A673 (cell line): ENCODE results near the gene RPGRIP1. TPM values are rescaled to one million over a fixed set of nuclear protein-coding genes. Genes with fewer than 3 reads are reported as not detected.

Experiments
- BruUV-seq: library from RNA; stranded (reverse); fragments of 400-500 nt; replicated peaks from 2 replicates; lab custom pipeline; 2021; lab: Mats Ljungman, UMichigan
- CTCF ChIA-PET: fragments of 300-600 bp; sonication (Branson Sonifier 250); formaldehyde crosslinking; loops from one replicate; lab custom pipeline; 2022; ENCODE audit warnings: antibody characterized with exemption; lab: Charles Lee
- POLR2A ChIA-PET: fragments of 300-600 bp; sonication (Branson Sonifier 250); formaldehyde crosslinking; loops from one replicate; lab custom pipeline; 2022; ENCODE audit warnings: antibody characterized with exemption; ENCODE audit not compliant: low non-redundant PET; lab: Charles Lee
- DNase-seq: peaks from one replicate; pipeline ENCODE4 v3.0.0-alpha.2; 2015; ENCODE audit warnings: low spot score
- H3K27ac ChIP-seq: fragments of 200-600 bp; sonication (generic); 2 replicates; pipeline ENCODE4 v1.5.1; 2016; ENCODE audit warnings: mixed run types, low read depth, mild to moderate bottlenecking, mixed read lengths, antibody characterized with exemption, low read length; ENCODE audit not compliant: poor library complexity, severe bottlenecking
- H3K27me3 ChIP-seq: fragments of 200-600 bp; sonication (generic); replicated peaks from 2 replicates; pipeline ENCODE4 v1.6.1; 2017; ENCODE audit warnings: mixed run types, low read depth, mild to moderate bottlenecking, mixed read lengths, antibody characterized with exemption, low read length; ENCODE audit not compliant: insufficient read depth, poor library complexity
- H3K36me3 ChIP-seq: fragments of 200-600 bp; sonication (generic); 2 replicates; pipeline ENCODE4 v1.6.1; 2016; ENCODE audit warnings: mixed run types, mild to moderate bottlenecking, mixed read lengths, antibody characterized with exemption, low read length; ENCODE audit not compliant: insufficient read depth, poor library complexity, severe bottlenecking
- H3K4me1 ChIP-seq: fragments of 200-600 bp; sonication (generic); 2 replicates; pipeline ENCODE4 v1.6.1; 2017; ENCODE audit warnings: mixed run types, mild to moderate bottlenecking, mixed read lengths, antibody characterized with exemption, low read length; ENCODE audit not compliant: insufficient read depth, poor library complexity, severe bottlenecking
- H3K4me3 ChIP-seq: fragments of 200-600 bp; sonication (generic); 2 replicates; pipeline ENCODE4 v1.5.1; 2016; ENCODE audit warnings: low read depth, mixed run types, mild to moderate bottlenecking, mixed read lengths, low read length; ENCODE audit not compliant: poor library complexity, severe bottlenecking
- H3K9me3 ChIP-seq: fragments of 200-600 bp; sonication (generic); 2 replicates; pipeline ENCODE4 v1.6.1; 2016; ENCODE audit warnings: mixed run types, low read depth, mild to moderate bottlenecking, mixed read lengths, antibody characterized with exemption, low read length; ENCODE audit not compliant: poor library complexity, severe bottlenecking
- EZH2 ChIP-seq: fragments of 200-600 bp; sonication (generic); IDR thresholded peaks from 2 replicates; pipeline ENCODE4 v1.6.1; 2017; ENCODE audit warnings: borderline replicate concordance, low read depth, mild to moderate bottlenecking, mixed read lengths, antibody characterized with exemption, low read length; ENCODE audit not compliant: poor library complexity, severe bottlenecking
- intact Hi-C: fragments of 100-400 bp; cut with micrococcal nuclease; formaldehyde crosslinking; loops from one replicate; pipeline ENCODE4 v1.10.0; 2022; ENCODE audit not compliant: unreplicated experiment
- total RNA-seq: library from RNA; stranded (reverse); gene quantifications from 2 replicates; pipeline ENCODE4 v1.2.3, GENCODE V29; 2021
- TF ChIP-seq, protein P1 (sequence below): fragments of 300-800, 200-600 bp; sonication (generic); conservative IDR thresholded peaks from 2 replicates; pipeline ENCODE4 v1.5.1; 2017; ENCODE audit warnings: low read depth, mild to moderate bottlenecking, antibody characterized with exemption, low read length, moderate library complexity, mixed read lengths

Gene RPGRIP1
- total RNA-seq, 1 experiment from 2014 or later = 0.86 TPM

DNA sequence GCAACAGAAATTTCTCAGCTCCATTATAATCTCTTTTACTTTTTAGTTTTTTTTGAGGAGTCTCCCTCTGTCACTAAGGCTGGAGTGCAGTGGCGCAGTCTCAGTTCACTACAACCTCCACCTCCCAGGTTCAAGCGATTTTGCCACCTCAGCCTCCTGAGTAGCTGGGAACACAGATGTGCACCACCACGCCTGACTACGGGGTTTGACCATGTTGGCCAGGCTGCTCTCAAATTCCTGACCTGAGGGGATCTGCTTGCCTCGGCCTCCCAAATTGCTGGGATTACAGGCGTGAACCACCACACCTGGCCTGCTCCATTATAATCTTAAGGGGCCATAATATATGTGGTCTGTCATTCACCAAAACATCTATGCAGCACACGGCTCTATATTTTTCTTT lies 34.1 kb upstream of the RPGRIP1 start:
- peaks cover 77% of the 10 kb centered on the region for H3K36me3 ChIP-seq
- no peak overlapping the region for H3K4me3 ChIP-seq
- H3K27me3 ChIP-seq = no peaks in the 10 kb centered on the region
- no peak overlapping the region for H3K27ac ChIP-seq
- BruUV-seq = no TSS peak
- peaks cover 15% of the 10 kb centered on the region for H3K4me1 ChIP-seq
- no peak for DNase-seq
- TF ChIP-seq, protein P1, sequence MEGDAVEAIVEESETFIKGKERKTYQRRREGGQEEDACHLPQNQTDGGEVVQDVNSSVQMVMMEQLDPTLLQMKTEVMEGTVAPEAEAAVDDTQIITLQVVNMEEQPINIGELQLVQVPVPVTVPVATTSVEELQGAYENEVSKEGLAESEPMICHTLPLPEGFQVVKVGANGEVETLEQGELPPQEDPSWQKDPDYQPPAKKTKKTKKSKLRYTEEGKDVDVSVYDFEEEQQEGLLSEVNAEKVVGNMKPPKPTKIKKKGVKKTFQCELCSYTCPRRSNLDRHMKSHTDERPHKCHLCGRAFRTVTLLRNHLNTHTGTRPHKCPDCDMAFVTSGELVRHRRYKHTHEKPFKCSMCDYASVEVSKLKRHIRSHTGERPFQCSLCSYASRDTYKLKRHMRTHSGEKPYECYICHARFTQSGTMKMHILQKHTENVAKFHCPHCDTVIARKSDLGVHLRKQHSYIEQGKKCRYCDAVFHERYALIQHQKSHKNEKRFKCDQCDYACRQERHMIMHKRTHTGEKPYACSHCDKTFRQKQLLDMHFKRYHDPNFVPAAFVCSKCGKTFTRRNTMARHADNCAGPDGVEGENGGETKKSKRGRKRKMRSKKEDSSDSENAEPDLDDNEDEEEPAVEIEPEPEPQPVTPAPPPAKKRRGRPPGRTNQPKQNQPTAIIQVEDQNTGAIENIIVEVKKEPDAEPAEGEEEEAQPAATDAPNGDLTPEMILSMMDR = no peak
- no peak for TF ChIP-seq EZH2
- CTCF ChIA-PET = no interaction called here
- POLR2A ChIA-PET = no interaction called here
- intact Hi-C loops = no loop called here
- H3K9me3 ChIP-seq = no peaks in the 10 kb centered on the region

DNA sequence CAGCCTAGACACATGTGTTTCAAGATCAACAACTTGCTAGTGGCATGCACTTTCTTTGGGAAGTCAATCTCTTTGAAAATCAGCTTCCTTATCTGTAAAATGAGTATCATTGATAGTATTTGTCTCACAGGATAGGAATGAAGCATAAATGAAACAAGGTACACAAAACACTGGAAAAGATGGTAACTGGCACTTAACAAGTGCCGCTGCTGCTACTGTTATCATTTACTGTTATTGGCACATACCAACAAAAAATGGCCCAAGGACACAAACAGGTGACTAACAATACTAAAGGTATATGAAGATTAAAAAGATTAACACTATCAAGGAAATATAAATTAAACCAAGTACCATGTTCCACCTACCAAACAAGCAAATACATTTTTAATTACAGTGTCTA lies 31.5 kb upstream of the RPGRIP1 start:
- TF ChIP-seq EZH2 = no peak
- TF ChIP-seq, protein P1 = no peak
- no peaks in the 10 kb centered on the region for H3K27me3 ChIP-seq
- H3K27ac ChIP-seq = no peak overlapping the region
- no TSS peak for BruUV-seq
- peaks cover 10% of the 10 kb centered on the region for H3K4me1 ChIP-seq
- ChIA-PET POLR2A (no interaction called here), CTCF (no interaction called here)
- DNase-seq = no peak
- peaks cover 92% of the 10 kb centered on the region for H3K36me3 ChIP-seq
- H3K9me3 ChIP-seq = no peaks in the 10 kb centered on the region
- intact Hi-C loops = no loop called here
- no peak overlapping the region for H3K4me3 ChIP-seq

DNA sequence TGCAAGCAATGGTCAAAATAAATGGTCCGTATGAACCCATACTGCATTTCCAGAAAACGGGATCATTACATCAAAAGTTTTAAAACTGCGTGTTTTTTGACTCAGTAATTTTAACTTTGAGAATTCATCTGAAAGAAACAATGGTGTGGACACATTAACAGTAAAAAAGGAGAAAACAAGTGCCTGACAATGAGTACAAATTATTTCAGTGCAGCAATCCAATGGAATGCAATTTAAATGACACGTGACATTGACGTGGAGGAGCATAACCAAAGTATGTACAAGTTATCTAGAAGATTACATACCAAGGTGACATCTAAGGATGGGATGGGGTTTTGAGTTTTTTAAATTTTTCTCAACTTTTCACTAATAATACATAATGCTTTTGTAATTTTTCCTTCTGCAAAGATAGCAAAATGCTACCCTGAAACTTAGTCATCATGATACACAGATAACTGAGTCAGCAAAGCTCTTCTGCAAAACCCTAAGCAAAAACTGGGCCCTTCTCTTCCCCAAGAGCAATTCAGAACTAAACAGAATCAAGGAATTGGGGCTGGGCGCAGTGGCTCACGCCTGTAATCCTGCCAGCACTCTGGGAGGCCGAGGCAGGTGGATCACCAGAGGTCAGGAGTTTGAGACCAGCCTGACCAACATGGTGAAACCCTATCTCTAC lies 31.0 kb upstream of the RPGRIP1 start:
- H3K27me3 ChIP-seq = no peaks in the 10 kb centered on the region
- no peak for DNase-seq
- ChIA-PET POLR2A (no interaction called here), CTCF (no interaction called here)
- intact Hi-C loops = no loop called here
- no peaks in the 10 kb centered on the region for H3K9me3 ChIP-seq
- TF ChIP-seq EZH2 = no peak
- TF ChIP-seq, protein P1 = no peak
- peaks cover 10% of the 10 kb centered on the region for H3K4me1 ChIP-seq
- H3K27ac ChIP-seq = no peak overlapping the region
- H3K36me3 ChIP-seq = peaks cover 92% of the 10 kb centered on the region
- H3K4me3 ChIP-seq = no peak overlapping the region
- no TSS peak for BruUV-seq
